ENCODE measurements around the gene ZBTB32.

The ZBTB32 gene

GRCh38 chr19:35716801-35717664, 12.7 kb downstream of the ZBTB32 start:
- TF ChIP-seq CTCF (conservative IDR thresholded peaks at IDR 0.05) = peak; percentile 98
- peak overlapping the region; percentile 98 for H3K27ac ChIP-seq

GRCh38 chr19:35717665-35718344, 13.4 kb downstream of the ZBTB32 start, which contains the start of gene KMT2B:
KMT2B (plus strand) TSS chr19:35718003; CDS start chr19:35718019, 16 bp downstream.
- TF ChIP-seq CTCF (conservative IDR thresholded peaks at IDR 0.05) = no peak
- H3K27ac ChIP-seq = peak within 1 kb of the TSS; percentile 98

GRCh38 chr19:35718345-35719041, 14.1 kb downstream of the ZBTB32 start:
- peak overlapping the region; percentile 98 for H3K27ac ChIP-seq
- TF ChIP-seq CTCF (conservative IDR thresholded peaks at IDR 0.05) = no peak

GRCh38 chr19:35719402-35720162, 15.2 kb downstream of the ZBTB32 start:
- TF ChIP-seq CTCF (conservative IDR thresholded peaks at IDR 0.05) = no peak
- H3K27ac ChIP-seq = peak overlapping the region; percentile 98

- 0 out of 2 replicates have a peak overlapping the region, but pooled peaks have one; percentile 98 for H3K27ac ChIP-seq
- TF ChIP-seq CTCF (conservative IDR thresholded peaks at IDR 0.05) = no peak
These were observed 15.8 kb downstream of the ZBTB32 start for GRCh38 chr19:35720163-35720524.

- no peak overlapping the region for H3K27ac ChIP-seq
- no peak for TF ChIP-seq CTCF (conservative IDR thresholded peaks at IDR 0.05)
These were observed 16.3 kb downstream of the ZBTB32 start for GRCh38 chr19:35720648-35721047.
